Lower leg skin (tissue), 3 donors: Measurements from ENCODE around the gene REXO4.

ENCODE experiments used
- POLR2A ChIP-seq, 2 donors: fragments of 450-650 bp; IDR thresholded peaks; one replicate each; pipeline ENCODE4 v1.6.1; 2016 to 2017; ENCODE audit warnings: antibody characterized with exemption in 2 of 2, mild to moderate bottlenecking in 1 of 2, moderate library complexity in 1 of 2
- TF ChIP-seq, protein P1 (sequence below), 3 donors: fragments of 450-650 bp; IDR thresholded peaks; one replicate each; pipeline ENCODE4 v1.5.1; 2016; ENCODE audit warnings: antibody characterized with exemption in 3 of 3, mild to moderate bottlenecking in 3 of 3, moderate library complexity in 2 of 3

DNA sequence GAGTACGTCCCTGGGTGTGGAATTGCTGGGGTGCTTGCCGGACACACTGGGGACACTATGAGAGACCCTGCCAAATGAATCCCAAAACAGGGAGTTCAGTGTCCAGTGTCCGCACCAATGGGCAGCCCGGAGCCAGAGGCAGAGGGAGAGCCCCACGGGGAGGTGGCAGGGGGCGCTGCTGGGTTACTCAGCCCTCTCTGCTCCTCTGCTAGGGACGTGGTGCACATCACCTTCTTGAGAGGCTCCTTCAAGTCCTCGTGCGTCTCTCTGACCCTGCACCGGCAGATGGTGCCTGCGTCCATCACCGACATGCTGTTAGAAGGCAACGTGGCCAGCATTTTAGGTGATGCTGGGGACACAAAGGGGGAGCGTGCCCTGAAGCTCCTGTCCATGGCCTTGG, 20.9 kb downstream of the REXO4 start:
- TF ChIP-seq, protein P1, sequence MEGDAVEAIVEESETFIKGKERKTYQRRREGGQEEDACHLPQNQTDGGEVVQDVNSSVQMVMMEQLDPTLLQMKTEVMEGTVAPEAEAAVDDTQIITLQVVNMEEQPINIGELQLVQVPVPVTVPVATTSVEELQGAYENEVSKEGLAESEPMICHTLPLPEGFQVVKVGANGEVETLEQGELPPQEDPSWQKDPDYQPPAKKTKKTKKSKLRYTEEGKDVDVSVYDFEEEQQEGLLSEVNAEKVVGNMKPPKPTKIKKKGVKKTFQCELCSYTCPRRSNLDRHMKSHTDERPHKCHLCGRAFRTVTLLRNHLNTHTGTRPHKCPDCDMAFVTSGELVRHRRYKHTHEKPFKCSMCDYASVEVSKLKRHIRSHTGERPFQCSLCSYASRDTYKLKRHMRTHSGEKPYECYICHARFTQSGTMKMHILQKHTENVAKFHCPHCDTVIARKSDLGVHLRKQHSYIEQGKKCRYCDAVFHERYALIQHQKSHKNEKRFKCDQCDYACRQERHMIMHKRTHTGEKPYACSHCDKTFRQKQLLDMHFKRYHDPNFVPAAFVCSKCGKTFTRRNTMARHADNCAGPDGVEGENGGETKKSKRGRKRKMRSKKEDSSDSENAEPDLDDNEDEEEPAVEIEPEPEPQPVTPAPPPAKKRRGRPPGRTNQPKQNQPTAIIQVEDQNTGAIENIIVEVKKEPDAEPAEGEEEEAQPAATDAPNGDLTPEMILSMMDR (IDR thresholded peaks at IDR 0.05): no peak
- no peak for TF ChIP-seq POLR2A (IDR thresholded peaks at IDR 0.05)
